Measurements from ENCODE around the gene NUP214.

NUP214 gene

DNA sequence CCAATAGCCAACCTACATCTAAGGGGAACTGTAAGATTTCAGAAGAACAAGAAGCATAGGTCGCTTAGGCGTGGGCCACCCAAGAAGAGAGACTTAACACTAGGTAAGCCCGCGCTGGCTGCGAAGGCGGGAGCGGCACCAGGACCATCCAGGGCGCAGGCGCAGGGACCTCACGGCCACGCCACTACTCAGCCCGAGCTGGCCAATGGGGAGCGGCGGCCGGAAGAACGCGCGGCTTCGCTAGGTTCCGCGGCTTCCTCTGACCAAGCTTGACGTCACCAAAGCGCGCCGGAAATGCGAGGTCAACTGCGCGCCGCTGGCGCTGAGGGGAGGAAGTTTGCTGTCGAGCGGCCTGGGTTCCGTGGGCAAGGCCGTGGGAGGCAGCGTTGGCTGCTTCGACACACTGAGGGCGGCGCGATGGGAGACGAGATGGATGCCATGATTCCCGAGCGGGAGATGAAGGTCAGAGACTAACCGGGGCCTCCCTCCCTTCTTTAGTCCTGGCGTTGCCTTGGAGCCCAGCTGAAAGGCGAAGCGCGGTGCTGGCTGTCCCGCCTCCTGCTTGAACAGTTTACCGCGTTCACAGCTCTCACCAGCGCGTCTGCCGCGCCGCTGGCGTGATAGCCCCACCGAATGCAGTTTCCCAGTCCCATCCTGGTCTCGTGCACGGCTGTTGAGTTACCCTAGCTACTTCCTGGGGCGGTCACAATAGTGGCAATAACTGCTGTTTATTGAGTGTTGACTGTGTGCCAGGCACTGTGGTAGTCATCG is at the start of gene NUP214:
TSS of gene NUP214 (plus strand) at position 299 of the 771 bp plus-strand sequence. CDS start at position 418, 119 bp downstream.
- DNase-seq (ENCODE audit: low spot score): peak; percentile 99

DNA sequence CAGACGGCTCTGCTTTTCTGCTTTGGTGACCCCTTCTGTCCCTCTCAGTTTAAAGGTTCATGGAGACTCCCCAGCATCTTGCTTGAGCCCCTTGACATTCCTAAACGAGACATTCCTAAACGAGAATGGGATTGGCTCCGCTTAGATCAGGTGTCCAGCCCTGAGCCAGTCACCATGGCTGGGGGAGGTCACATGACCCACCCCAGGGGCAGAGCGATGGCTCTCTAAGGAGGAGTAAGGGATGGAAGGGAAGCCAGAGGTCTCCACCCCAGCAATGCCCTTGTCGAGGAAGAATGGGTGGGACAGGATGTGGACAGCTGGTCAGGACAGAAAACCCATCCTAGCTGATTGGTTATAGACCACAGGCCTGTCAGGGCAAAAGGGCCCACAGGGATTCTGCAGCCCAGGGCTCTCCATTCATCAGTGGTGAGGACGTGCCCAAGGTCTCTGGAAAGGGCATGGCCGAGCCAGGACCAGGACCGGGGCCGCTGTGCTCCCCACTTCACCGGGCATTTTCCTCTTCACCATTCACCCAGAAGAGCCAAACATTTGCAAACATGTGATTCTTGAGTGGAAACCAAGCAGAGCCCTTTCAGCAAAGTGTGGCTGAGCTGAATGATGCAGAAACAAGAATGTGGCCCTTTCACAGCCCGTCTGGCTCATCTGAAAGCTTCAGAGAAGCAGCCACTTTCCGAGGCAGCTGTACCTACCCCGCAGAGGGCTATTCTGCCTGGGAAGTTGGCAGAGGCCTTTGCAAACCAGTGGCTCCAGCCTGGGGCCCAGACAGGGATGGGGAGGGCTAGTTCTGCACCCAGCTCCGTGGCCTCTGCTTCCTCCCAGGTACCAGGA is 48.8 kb upstream of the NUP214 start:
- DNase-seq (ENCODE audit: low spot score): no peak

- no peak for DNase-seq (ENCODE audit: low spot score)
Observed at GRCh38 chr9:131078427-131079366, 46.7 kb upstream of the NUP214 start.

DNA sequence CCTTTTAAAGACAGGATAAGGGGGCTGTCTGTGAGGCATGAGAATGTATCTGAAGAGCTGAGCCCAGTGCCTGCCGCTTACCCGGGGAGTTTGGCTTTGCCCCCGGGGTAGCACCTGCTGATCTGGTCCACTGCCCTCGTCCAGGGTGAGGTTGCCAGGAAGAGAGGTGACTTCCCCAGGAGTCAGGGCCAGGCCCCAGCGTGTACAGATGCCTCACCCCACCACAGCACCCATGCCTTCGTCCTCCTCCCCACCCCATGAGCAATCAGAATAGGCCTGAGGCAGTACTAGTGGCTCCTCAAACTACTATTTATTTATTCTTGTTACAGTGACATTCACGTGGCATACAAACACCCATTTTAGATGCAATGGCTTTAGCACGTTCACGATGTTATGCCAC is 44.8 kb upstream of the NUP214 start:
- DNase-seq (ENCODE audit: low spot score): no peak

- DNase-seq (ENCODE audit: low spot score): no peak
Observed at GRCh38 chr9:131081868-131082267, 43.5 kb upstream of the NUP214 start.

DNA sequence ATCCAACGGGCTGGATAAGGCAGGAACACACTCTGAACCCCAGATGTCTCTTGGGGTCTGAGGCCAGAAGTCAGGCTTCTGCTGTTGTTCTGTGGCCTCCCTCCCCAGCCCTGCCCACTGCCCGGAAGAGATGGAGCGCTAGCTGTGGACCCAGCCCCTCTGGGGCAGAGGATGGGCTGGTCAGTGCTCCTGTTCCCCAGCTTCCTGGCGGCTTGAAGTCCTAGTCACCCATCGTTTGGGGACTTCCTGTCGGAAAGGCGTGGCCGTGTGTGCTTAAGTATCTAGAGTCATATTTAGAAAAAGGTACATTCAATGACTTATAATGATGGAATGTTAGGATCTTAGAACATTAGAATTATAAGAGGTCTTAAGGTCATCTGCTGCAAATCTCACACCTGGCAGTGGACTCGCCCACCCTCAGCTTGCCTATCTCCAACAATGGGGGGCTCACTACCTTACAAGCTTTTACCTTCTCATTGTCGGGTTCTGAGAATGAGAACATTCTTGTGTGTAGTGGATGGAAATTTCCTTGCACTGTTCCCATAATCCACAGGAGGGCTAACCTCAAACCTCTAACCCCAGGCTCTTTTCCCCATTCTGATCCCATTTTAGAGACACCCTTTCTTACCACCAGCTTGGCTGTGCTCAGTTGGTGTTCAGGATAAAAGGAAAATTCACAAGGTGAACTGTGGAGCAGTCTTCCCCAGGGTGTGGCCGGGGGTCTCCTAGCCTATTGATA is 42.4 kb upstream of the NUP214 start:
- DNase-seq (ENCODE audit: low spot score): no peak

DNA sequence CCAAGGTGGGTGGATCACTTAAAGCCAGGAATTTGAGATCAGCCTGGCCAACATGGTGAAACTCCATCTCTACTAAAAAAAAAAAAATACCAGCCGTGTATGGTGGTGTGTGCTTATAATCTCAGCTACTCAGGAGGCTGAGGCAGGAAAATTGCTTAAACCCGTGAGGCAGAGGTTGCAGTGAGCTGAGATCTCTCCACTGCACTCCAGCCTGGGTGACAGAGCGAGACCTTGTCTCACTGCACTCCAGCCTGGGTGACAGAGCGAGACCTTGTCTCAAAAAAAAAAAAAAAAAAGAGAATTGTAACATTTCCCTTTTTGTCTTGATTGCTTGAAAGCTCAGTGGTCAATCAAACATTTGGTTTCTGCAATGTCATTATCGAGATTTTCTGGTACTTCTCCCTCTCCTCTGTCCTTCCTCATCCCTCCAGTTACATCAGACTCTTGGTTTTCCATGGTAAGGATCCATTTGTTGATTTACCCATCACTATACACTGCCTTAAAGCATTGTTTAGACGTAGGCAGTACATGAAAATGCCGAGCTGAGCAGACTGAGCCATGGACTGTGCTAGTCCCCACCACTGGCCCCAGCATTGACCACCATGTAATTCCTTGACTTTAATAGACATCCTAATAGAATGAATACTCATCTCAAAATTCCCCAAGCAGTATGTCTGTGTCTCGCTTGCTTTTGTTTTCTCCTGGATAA is 40.6 kb upstream of the NUP214 start:
- no peak for DNase-seq (ENCODE audit: low spot score)

DNA sequence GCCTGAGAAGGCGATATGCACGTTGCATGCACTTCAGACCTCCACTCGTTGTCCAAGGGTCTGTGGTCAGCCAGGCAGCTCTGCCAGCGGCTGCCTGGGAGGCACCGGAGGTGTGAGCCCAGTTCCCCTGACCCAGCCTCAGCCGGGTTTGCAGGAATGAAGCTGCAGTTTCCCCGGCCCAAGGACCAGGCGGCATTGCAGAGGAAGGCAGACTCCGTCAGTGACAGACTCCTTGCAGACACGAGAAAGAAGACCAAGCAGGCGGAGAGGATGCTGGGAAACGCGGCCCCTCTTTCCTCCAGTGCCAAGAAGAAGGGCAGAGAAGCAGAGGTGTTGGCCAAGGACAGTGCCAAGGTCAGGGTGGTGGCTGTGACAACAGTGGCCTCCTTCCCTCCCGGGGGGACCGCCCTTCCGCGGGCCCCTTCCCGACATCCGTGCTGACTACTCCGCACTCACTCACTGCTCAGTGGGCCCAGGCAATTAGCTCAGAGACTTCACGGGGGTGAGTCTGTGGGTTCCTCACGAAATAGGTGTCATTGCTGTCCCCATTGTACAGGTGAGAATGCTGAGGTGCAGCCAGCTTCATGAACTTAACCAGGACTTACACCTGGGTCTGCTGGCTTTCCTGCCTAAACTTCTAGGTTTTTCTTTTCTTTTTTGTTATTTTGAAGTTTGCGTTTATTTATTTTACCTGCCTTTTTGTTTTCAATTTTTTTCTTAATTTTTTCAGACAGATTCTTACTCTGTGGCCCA is 39.8 kb upstream of the NUP214 start:
- no peak for DNase-seq (ENCODE audit: low spot score)

DNA sequence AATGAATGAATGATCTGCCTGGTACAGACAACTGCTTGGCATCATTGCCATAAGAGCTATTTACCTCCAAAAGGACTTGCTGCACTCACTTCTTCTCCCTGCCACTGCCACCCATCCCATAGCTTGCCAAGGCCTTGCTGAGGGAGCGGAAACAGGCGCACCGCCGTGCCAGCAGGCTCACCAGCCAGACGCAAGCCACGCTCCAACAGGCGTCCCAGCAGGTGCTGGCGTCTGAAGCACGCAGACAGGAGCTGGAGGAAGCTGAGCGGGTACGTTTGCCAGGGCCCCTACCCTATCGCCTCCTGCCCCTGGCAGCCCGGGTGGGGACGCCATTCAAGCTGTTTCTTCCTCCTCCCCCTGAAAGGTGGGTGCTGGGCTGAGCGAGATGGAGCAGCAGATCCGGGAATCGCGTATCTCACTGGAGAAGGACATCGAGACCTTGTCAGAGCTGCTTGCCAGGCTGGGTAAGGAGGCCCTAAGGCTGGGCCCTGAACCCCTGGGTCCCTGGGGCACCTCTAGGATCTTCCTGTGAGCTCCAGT is 38.0 kb upstream of the NUP214 start:
- no peak for DNase-seq (ENCODE audit: low spot score)

DNA sequence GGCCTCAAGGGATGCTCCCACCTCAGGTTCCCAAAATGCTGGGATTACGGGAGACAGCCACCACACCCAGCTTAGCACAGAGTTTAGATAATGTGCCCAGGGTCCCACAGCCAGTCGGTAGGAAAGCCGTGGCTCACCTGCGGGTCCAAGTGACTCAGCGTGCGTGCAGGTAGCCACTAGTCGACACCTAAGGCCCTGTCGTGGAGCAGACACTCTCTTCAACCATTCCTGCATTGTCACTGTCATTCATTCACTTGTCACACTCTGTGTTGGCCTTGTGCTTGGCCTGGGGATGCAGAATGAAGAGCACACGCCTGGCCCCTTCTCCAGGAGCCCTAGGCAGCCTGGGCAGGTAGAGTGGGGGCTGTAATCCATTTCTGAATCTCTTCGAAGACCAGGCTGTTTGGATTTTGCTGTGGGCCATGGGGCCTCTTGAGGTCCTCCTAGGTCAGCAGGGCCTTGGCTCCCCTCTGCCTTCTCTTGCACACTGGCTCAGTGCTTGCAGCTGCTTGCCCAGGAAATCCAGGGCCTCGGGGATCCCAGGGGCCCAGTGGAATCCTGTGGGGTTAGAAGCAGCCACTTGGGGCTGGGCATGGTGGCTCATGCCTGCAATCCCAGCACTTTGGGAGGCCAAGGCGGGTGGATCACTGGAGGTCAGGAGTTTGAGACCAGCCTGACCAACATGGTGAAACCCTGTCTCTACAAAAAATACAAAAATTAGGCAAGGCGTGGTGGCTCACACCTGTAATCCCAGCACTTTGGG is 35.2 kb upstream of the NUP214 start:
- DNase-seq (ENCODE audit: low spot score): no peak

DNA sequence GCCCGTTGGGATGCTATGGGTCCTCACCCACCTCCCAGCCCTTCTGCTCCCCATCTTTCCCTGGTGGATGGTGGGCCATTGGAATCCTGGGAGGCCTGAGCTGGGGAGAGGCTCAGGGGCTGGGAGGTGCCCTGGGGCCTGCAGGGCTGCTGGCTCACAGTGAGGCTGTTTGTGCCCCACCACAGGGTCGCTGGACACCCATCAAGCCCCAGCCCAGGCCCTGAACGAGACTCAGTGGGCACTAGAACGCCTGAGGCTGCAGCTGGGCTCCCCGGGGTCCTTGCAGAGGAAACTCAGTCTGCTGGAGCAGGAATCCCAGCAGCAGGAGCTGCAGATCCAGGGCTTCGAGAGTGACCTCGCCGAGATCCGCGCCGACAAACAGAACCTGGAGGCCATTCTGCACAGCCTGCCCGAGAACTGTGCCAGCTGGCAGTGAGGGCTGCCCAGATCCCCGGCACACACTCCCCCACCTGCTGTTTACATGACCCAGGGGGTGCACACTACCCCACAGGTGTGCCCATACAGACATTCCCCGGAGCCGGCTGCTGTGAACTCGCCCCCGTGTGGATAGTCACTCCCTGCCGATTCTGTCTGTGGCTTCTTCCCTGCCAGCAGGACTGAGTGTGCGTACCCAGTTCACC is 33.9 kb upstream of the NUP214 start:
- no peak for DNase-seq (ENCODE audit: low spot score)

- no peak for DNase-seq (ENCODE audit: low spot score)
Observed at GRCh38 chr9:131092030-131092429, 33.4 kb upstream of the NUP214 start.

GRCh38 chr9:131092548-131093440 is 32.6 kb upstream of the NUP214 start:
- no peak for DNase-seq (ENCODE audit: low spot score)

GRCh38 chr9:131094015-131094414 is 31.4 kb upstream of the NUP214 start:
- no peak for DNase-seq (ENCODE audit: low spot score)

DNA sequence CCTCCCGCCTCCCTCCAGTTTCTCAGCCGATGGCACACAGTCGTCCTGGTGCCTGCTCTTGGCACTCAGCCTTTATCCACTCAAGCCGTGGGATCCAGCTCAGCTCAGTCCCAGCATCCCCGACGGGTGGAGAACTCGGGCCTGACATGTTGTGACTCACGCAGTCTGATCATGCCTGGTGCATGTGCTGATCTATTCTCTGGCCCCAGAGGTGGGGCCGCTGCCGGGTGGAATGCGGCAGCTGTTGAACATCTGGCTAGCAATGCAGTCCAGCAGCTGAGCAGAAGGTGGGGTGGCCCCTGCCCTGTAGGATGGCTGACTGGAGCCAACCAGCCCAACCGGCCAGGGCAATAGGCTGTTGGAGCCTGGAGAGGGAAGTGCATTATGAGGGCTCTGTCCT is 30.8 kb upstream of the NUP214 start:
- no peak for DNase-seq (ENCODE audit: low spot score)

GRCh38 chr9:131095666-131096268 is 29.6 kb upstream of the NUP214 start:
- no peak for DNase-seq (ENCODE audit: low spot score)
